GM10266 (cell line): ENCODE data around the gene S100A16.
"Not testable (repeated sequence)": the region's sequence is repeated elsewhere in the genome, so short reads cannot be mapped to it uniquely, and the experiment has no call there.

Experiments
- DNase-seq: peaks from one replicate; pipeline ENCODE4 v3.0.0; 2012; ENCODE audit errors: extremely low spot score
- CTCF ChIP-seq: IDR thresholded peaks from 2 replicates; pipeline ENCODE4 v1.5.1; 2012; ENCODE audit warnings: mild to moderate bottlenecking, low read depth; ENCODE audit not compliant: control insufficient read depth, insufficient read depth; ENCODE audit errors: missing control alignments

Gene S100A16

GRCh38 chr1:153598309-153599172 is 14.4 kb downstream of the S100A16 start:
- DNase-seq: peak; percentile 85
- no peak for TF ChIP-seq CTCF

DNA sequence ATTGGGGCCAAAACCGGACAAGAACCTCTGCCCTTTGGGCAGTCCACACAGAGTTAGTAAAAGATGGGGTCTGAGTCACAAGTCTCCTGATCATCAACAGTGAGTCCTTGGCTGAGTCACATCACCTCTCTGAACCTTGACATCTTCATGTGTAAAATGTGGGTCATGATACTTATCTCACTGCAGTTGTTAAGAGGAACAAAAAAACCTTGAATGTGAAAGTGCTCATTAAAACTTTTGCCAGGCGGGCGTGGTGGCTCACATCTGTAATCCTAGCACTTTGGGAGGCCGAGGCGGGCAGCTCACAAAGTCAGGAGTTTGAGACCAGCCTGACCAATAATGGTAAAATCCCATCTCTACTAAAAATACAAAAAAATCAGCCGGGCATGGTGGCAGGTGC is 15.7 kb downstream of the S100A16 start:
- no peak for TF ChIP-seq CTCF
- DNase-seq: no peak

- no peak for TF ChIP-seq CTCF
- no peak for DNase-seq
These were observed 20.2 kb downstream of the S100A16 start for GRCh38 chr1:153592748-153593147.

- TF ChIP-seq CTCF: no peak
- no peak for DNase-seq
These were observed 24.5 kb downstream of the S100A16 start for GRCh38 chr1:153588482-153588881.

DNA sequence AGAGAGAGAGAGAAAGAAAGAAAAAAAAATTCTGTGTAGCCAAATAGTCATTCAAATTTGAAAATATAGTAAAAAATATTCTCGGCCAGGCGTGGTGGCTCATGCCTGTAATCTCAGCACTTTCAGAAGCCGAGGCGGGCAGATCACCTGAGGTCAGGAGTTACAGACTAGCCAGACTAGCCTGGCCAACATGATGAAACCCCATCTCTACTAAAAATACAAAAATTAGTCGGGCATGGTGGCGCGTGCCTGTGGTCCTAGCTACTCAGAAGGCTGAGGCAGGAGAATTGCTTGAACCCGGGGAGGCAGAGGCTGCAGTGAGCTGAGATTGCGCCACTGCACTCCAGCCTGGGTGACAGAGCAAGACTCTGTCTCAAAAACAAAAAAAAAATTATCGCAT is 24.9 kb downstream of the S100A16 start:
- not testable (repeated sequence) for DNase-seq

DNA sequence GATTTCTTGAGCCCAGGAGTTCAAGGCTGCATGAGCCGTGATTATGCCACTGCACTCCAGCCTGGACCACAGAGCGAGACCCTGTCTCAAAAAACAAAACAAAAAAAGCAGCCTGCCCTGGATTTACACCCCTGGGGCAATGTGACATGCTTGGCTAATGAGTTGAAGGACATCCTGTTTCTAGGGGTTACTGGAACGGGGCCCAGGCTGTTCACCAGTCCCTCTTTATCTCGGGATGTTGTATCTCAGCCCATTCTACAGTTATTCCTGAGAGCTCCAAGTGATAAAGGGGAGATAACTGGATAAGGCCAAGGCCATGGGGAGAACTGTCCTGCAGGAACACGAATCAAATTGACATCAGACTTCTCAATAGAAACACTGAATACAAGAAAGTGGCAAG is 25.6 kb downstream of the S100A16 start:
- DNase-seq: no peak
- no peak for TF ChIP-seq CTCF

- DNase-seq: no peak
- no peak for TF ChIP-seq CTCF
These were observed 26.6 kb downstream of the S100A16 start for GRCh38 chr1:153586347-153586746.
